ENCODE results near the gene DAGLB. TPM values are rescaled to one million over a fixed set of nuclear protein-coding genes. Genes with fewer than 3 reads are reported as not detected.
A peak's percentile ranks its signal among the peaks of the same experiment; 100 is the strongest.

DAGLB gene
- total RNA-seq, 1 experiment from 2014 or later = 22.3 TPM

DNA sequence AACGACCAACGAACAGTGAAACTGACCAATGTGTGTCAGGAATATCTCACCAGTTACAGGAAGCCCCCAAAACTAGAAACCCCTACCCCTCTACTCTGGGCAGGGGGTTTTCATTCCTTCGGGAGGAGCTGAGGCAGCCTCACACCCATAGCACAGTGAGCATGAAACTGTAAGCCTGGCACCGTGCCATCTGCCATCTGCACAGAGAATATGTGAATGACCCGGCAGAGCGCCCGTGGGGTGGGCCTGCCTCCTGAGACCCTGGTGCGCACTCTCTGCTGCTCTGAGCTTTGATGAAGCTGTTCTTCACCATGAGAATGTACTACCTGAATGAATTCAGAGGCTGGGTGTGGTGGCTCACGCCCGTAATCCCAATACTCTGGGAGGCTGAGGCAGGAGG is 27.1 kb downstream of the DAGLB start:
- H3K27me3 ChIP-seq (ENCODE audit: control insufficient read depth, insufficient read depth, low read length) = no peaks in the 10 kb centered on the region
- H3K36me3 ChIP-seq (ENCODE audit: control insufficient read depth, insufficient read depth, low read length) = 0 out of 2 replicates have a peak, but pooled peaks cover 2% of the 10 kb centered on the region
- DNase-seq (ENCODE audit: low read depth, low spot score) (no peak), ATAC-seq (no peak)
- in situ Hi-C loops (cut with HindIII; ENCODE audit: low pct_unique_long_range_greater_than_20kb, low sequenced_read_pairs) = no loop called here
- intact Hi-C loops (cut with micrococcal nuclease; ENCODE audit: unreplicated experiment) = no loop called here
- BruUV-seq (replicated peaks) = no TSS peak
- TF ChIP-seq, protein P1, sequence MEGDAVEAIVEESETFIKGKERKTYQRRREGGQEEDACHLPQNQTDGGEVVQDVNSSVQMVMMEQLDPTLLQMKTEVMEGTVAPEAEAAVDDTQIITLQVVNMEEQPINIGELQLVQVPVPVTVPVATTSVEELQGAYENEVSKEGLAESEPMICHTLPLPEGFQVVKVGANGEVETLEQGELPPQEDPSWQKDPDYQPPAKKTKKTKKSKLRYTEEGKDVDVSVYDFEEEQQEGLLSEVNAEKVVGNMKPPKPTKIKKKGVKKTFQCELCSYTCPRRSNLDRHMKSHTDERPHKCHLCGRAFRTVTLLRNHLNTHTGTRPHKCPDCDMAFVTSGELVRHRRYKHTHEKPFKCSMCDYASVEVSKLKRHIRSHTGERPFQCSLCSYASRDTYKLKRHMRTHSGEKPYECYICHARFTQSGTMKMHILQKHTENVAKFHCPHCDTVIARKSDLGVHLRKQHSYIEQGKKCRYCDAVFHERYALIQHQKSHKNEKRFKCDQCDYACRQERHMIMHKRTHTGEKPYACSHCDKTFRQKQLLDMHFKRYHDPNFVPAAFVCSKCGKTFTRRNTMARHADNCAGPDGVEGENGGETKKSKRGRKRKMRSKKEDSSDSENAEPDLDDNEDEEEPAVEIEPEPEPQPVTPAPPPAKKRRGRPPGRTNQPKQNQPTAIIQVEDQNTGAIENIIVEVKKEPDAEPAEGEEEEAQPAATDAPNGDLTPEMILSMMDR (IDR thresholded peaks at IDR 0.05) = no peak
- TF ChIP-seq, protein P2, sequence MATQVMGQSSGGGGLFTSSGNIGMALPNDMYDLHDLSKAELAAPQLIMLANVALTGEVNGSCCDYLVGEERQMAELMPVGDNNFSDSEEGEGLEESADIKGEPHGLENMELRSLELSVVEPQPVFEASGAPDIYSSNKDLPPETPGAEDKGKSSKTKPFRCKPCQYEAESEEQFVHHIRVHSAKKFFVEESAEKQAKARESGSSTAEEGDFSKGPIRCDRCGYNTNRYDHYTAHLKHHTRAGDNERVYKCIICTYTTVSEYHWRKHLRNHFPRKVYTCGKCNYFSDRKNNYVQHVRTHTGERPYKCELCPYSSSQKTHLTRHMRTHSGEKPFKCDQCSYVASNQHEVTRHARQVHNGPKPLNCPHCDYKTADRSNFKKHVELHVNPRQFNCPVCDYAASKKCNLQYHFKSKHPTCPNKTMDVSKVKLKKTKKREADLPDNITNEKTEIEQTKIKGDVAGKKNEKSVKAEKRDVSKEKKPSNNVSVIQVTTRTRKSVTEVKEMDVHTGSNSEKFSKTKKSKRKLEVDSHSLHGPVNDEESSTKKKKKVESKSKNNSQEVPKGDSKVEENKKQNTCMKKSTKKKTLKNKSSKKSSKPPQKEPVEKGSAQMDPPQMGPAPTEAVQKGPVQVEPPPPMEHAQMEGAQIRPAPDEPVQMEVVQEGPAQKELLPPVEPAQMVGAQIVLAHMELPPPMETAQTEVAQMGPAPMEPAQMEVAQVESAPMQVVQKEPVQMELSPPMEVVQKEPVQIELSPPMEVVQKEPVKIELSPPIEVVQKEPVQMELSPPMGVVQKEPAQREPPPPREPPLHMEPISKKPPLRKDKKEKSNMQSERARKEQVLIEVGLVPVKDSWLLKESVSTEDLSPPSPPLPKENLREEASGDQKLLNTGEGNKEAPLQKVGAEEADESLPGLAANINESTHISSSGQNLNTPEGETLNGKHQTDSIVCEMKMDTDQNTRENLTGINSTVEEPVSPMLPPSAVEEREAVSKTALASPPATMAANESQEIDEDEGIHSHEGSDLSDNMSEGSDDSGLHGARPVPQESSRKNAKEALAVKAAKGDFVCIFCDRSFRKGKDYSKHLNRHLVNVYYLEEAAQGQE (IDR thresholded peaks at IDR 0.05; ENCODE audit: insufficient read depth in 1 of 2, low read depth in 2 of 2, low read length in 1 of 2) = no peak
- TF ChIP-seq TCF7L2 (IDR thresholded peaks at IDR 0.05; ENCODE audit: low read depth, low read length) = no peak
- no peak for TF ChIP-seq SIN3A (IDR thresholded peaks at IDR 0.05; ENCODE audit: borderline replicate concordance, insufficient read depth, low read depth, low read length)
- TF ChIP-seq POLR2AphosphoS5 (IDR thresholded peaks at IDR 0.05; ENCODE audit: low read depth, low read length) = no peak
- ChIA-PET CTCF (no interaction called here), POLR2A (no interaction called here)
- H3K4me3 ChIP-seq (ENCODE audit: low read depth in 2 of 2, low read length in 2 of 2) = no peak overlapping the region
- H3K9me3 ChIP-seq (ENCODE audit: control insufficient read depth, insufficient read depth, low read depth, low read length) = no peaks in the 10 kb centered on the region; the same call in 1 of the 2 replicates
- no peak overlapping the region for H3K27ac ChIP-seq (ENCODE audit: low read length)
- H3K4me1 ChIP-seq (ENCODE audit: control insufficient read depth, insufficient read depth, low read length) = 0 out of 2 replicates have a peak, but pooled peaks cover 3% of the 10 kb centered on the region

DNA sequence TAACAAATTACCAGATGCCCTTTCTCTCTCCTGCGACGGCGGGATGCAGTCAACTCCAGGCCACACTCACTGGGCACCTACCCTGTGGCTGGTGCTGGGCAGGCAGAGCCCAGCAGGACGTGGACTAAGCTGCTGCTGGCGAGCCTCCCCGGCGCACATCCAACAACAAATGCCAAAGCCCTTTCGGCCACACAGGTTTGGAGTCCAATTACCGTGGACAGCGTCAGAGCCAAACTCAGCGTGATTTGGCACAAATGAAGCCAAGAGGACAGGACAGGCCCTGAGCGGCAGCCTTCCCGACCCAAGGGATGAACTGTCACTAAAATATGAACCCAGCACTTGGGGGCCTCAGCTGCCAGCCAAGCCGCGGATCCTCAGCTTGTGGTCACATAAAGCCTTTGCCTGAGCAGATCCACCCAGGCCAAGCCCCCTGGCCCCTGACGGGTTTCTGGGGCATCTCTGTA is 28.4 kb downstream of the DAGLB start:
- DNase-seq (ENCODE audit: low read depth, low spot score) = no peak
- BruUV-seq (replicated peaks) = no TSS peak
- H3K4me3 ChIP-seq (ENCODE audit: low read depth in 2 of 2, low read length in 2 of 2) = no peak overlapping the region
- H3K27ac ChIP-seq (ENCODE audit: low read length) = no peak overlapping the region
- H3K27me3 ChIP-seq (ENCODE audit: control insufficient read depth, insufficient read depth, low read length) = no peaks in the 10 kb centered on the region
- CTCF ChIA-PET = no interaction called here
- intact Hi-C loops (cut with micrococcal nuclease; ENCODE audit: unreplicated experiment) = no loop called here
- 0 out of 2 replicates have a peak, but pooled peaks cover 3% of the 10 kb centered on the region for H3K4me1 ChIP-seq (ENCODE audit: control insufficient read depth, insufficient read depth, low read length)
- POLR2A ChIA-PET = interaction anchor here (0.6 kb wide), 1 partner anchor 32 kb away, joined by 4 read pairs; no protein-coding TSS in a partner anchor
- in situ Hi-C loops (cut with HindIII; ENCODE audit: low pct_unique_long_range_greater_than_20kb, low sequenced_read_pairs) = no loop called here
- H3K9me3 ChIP-seq (ENCODE audit: control insufficient read depth, insufficient read depth, low read depth, low read length) = no peaks in the 10 kb centered on the region; the same call in 1 of the 2 replicates
- ATAC-seq = no peak
- H3K36me3 ChIP-seq (ENCODE audit: control insufficient read depth, insufficient read depth, low read length) = 0 out of 2 replicates have a peak, but pooled peaks cover 2% of the 10 kb centered on the region
- TF ChIP-seq, protein P1 (IDR thresholded peaks at IDR 0.05) = no peak
- TF ChIP-seq, protein P2 (IDR thresholded peaks at IDR 0.05; ENCODE audit: insufficient read depth in 1 of 2, low read depth in 2 of 2, low read length in 1 of 2) = 0 out of 4 replicates have a peak, but pooled peaks of 1 of the 2 experiments have one; percentile 17
- TF ChIP-seq SIN3A (IDR thresholded peaks at IDR 0.05; ENCODE audit: borderline replicate concordance, insufficient read depth, low read depth, low read length) (no peak), TCF7L2 (IDR thresholded peaks at IDR 0.05; ENCODE audit: low read depth, low read length) (no peak), POLR2AphosphoS5 (IDR thresholded peaks at IDR 0.05; ENCODE audit: low read depth, low read length) (no peak)

All from Panc1 (cell line).